Measurements from ENCODE around the gene TMEM132A. TPM values are rescaled to one million over a fixed set of nuclear protein-coding genes. Genes with fewer than 3 reads are reported as not detected.

The TMEM132A gene
- polyA plus RNA-seq, 2 of the 4 experiments (the other 2 are of a cell fraction), result 18.1 to 88.0 TPM

GRCh38 chr11:60930394-60930793 lies 6.1 kb downstream of the TMEM132A start:
- WGBS (ENCODE audit: missing lambda C conversion rate), result 90% methylated on average over 2 of the region's 4 CpGs
- ChIA-PET CTCF (no interaction called here), POLR2A (no interaction called here)
- ATAC-seq, result no peak
- Histone ChIP-seq H3K27ac (no peak overlapping the region), H3K9me3 (no peaks in the 10 kb centered on the region), H3K4me3 (no peak overlapping the region), H3K4me2 (no peak overlapping the region), H3K4me1 (peaks cover 10% of the 10 kb centered on the region)
- DNase-seq (ENCODE audit: low read depth in 1 of 2, low spot score in 1 of 2), result no peak
- no peak for FAIRE-seq
- no peak for TF ChIP-seq FOSB (CRISPR knock-in tag; IDR thresholded peaks at IDR 0.05)
- TF ChIP-seq CBX2 (IDR thresholded peaks at IDR 0.05; ENCODE audit: borderline replicate concordance, low read depth), result no peak
- no peak for TF ChIP-seq NPAS2 (CRISPR knock-in tag; IDR thresholded peaks at IDR 0.05; ENCODE audit: borderline replicate concordance)
- TF ChIP-seq ZNF302 (CRISPR knock-in tag; IDR thresholded peaks at IDR 0.05), result no peak
- TF ChIP-seq FOXS1 (CRISPR knock-in tag; IDR thresholded peaks at IDR 0.05), result no peak
- TF ChIP-seq RFX5 (IDR thresholded peaks at IDR 0.05), result no peak
- no peak for TF ChIP-seq MYC (IDR thresholded peaks at IDR 0.05; ENCODE audit: borderline replicate concordance, low read length)
- TF ChIP-seq, protein P1, sequence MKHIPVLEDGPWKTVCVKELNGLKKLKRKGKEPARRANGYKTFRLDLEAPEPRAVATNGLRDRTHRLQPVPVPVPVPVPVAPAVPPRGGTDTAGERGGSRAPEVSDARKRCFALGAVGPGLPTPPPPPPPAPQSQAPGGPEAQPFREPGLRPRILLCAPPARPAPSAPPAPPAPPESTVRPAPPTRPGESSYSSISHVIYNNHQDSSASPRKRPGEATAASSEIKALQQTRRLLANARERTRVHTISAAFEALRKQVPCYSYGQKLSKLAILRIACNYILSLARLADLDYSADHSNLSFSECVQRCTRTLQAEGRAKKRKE (CRISPR knock-in tag; IDR thresholded peaks at IDR 0.05; ENCODE audit: low read depth), result no peak
- TF ChIP-seq RNF2 (IDR thresholded peaks at IDR 0.05; ENCODE audit: borderline replicate concordance, low read depth), result no peak
- no peak for TF ChIP-seq EHMT2 (IDR thresholded peaks at IDR 0.05; ENCODE audit: low read depth)
- no peak for TF ChIP-seq RARB (CRISPR knock-in tag; IDR thresholded peaks at IDR 0.05)
- TF ChIP-seq CHD4 (IDR thresholded peaks at IDR 0.05; ENCODE audit: borderline replicate concordance), result no peak
- no peak for TF ChIP-seq NR3C1 (IDR thresholded peaks at IDR 0.05)
- TF ChIP-seq SMC3 (IDR thresholded peaks at IDR 0.05), result no peak

- TF ChIP-seq BHLHE40 (IDR thresholded peaks at IDR 0.05; ENCODE audit: low read depth, low read length) (no peak), JUN (IDR thresholded peaks at IDR 0.05) (no peak), JUNB (IDR thresholded peaks at IDR 0.05) (no peak), TP53 (CRISPR knock-in tag; IDR thresholded peaks at IDR 0.05) (no peak)
- no peak for DNase-seq (ENCODE audit: low read depth in 1 of 2, low spot score in 1 of 2)
- ChIA-PET CTCF (interaction anchor here (1.3 to 1.7 kb wide), 3 partner anchors 9 to 197 kb away, joined by 3 to 8 read pairs (median 4); no protein-coding TSS in a partner anchor), POLR2A (no interaction called here)
- FAIRE-seq, result no peak
- H3K27ac ChIP-seq, result no peak overlapping the region
- 95% methylated on average over 8 of the region's 9 CpGs for WGBS (ENCODE audit: missing lambda C conversion rate)
- H3K4me2 ChIP-seq, result no peak overlapping the region
- H3K4me3 ChIP-seq, result no peak overlapping the region
- no peaks in the 10 kb centered on the region for H3K4me1 ChIP-seq
- no peaks in the 10 kb centered on the region for H3K9me3 ChIP-seq
- no peak for ATAC-seq
Measured at GRCh38 chr11:60931917-60932316, 7.7 kb downstream of the TMEM132A start.

DNA sequence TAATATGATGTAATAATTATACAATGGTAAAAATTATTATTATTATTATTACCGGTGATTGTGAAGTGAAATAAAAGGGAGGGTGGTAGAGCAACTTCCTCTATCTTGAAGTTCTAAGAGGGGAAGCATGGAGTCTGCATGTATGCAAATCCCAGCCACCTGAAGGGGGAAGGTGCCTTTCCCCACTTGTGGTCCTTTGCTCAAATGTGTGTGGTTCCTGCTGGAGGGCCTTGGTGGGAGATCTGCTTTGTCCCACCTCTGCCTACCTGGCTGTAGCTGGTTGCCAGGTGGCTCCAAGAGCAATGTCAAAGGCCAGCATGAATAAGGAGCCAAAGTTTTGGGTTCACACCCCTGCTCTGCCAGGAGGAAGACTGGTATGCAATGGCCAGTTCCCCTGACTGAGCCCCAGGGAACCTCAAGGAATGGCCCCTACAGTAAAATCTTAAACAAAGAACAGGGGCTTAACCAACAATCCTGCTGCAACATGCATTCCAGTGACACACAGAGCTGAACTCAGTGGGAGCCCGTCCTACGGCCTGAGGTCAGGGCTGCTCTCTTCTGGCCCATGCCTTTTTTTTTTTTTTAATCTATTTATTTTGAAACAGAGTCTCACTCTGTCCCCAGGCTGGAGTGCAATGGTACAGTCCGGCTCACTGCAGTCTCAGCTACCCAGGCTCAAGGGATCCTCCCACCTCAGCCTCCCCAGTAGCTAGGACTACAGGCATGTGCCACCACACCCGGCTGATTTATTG lies 8.5 kb downstream of the TMEM132A start:
- no peak overlapping the region for H3K4me3 ChIP-seq
- DNase-seq (ENCODE audit: low read depth in 1 of 2, low spot score in 1 of 2), result no peak
- CTCF ChIA-PET, result interaction anchor here (1.4 to 1.7 kb wide), 2 partner anchors 8 to 9 kb away, joined by 6 to 8 read pairs; no protein-coding TSS in a partner anchor
- no peak for ATAC-seq
- no peak overlapping the region for H3K4me2 ChIP-seq
- no peak for TF ChIP-seq FOXS1 (CRISPR knock-in tag; IDR thresholded peaks at IDR 0.05)
- no peak for TF ChIP-seq POLR2AphosphoS2 (conservative IDR thresholded peaks at IDR 0.05; ENCODE audit: low read length)
- TF ChIP-seq CHD2 (IDR thresholded peaks at IDR 0.05; ENCODE audit: low read length, partially characterized antibody), result no peak
- no peak for TF ChIP-seq MAZ (IDR thresholded peaks at IDR 0.05; ENCODE audit: borderline replicate concordance, low read depth, low read length)
- TF ChIP-seq, protein P1 (CRISPR knock-in tag; IDR thresholded peaks at IDR 0.05; ENCODE audit: low read depth), result no peak
- TF ChIP-seq KDM5A (IDR thresholded peaks at IDR 0.05), result no peak
- no peak for TF ChIP-seq RCOR1 (IDR thresholded peaks at IDR 0.05; ENCODE audit: low read depth, low read length)
- no peak for TF ChIP-seq CBX2 (IDR thresholded peaks at IDR 0.05; ENCODE audit: borderline replicate concordance, low read depth)
- no peak for TF ChIP-seq EHMT2 (IDR thresholded peaks at IDR 0.05; ENCODE audit: low read depth)
- no peak for TF ChIP-seq TFCP2L1 (CRISPR knock-in tag; IDR thresholded peaks at IDR 0.05)
- TF ChIP-seq HOXB13 (CRISPR knock-in tag; IDR thresholded peaks at IDR 0.05; ENCODE audit: low read depth), result no peak
- TF ChIP-seq RAD21 (conservative IDR thresholded peaks at IDR 0.05 in 1 of 2, IDR thresholded peaks at IDR 0.05 in 1 of 2), result no peak
- no peak for TF ChIP-seq ZSCAN20 (CRISPR knock-in tag; IDR thresholded peaks at IDR 0.05)
- no peak for TF ChIP-seq MYC (IDR thresholded peaks at IDR 0.05; ENCODE audit: borderline replicate concordance, low read length)
- no peak for TF ChIP-seq ESRRA (IDR thresholded peaks at IDR 0.05; ENCODE audit: borderline replicate concordance, low read length)
- WGBS (ENCODE audit: missing lambda C conversion rate), result 84% methylated on average over 5 of the region's 5 CpGs
- FAIRE-seq, result no peak
- H3K4me1 ChIP-seq, result no peaks in the 10 kb centered on the region
- H3K9me3 ChIP-seq, result no peaks in the 10 kb centered on the region
- H3K27ac ChIP-seq, result no peak overlapping the region
- POLR2A ChIA-PET, result no interaction called here

All from A549 (cell line).